DOHH2 (cell line): ENCODE measurements around the gene PRPF4.

Experiments used
- EZH2phosphoT487 ChIP-seq: fragments of 200-600 bp; sonication (generic); IDR thresholded peaks from 2 replicates; pipeline ENCODE4 v1.6.1; 2017; ENCODE audit warnings: borderline replicate concordance, mild to moderate bottlenecking, antibody characterized with exemption, low read length, moderate library complexity, mixed read lengths
- TF ChIP-seq, protein P1 (sequence below): fragments of 200-600 bp; sonication (generic); IDR thresholded peaks from one replicate; pipeline ENCODE4 v1.5.1; 2014; ENCODE audit warnings: antibody characterized with exemption, mild to moderate bottlenecking, low read depth, low read length; ENCODE audit not compliant: poor library complexity, severe bottlenecking

DNA sequence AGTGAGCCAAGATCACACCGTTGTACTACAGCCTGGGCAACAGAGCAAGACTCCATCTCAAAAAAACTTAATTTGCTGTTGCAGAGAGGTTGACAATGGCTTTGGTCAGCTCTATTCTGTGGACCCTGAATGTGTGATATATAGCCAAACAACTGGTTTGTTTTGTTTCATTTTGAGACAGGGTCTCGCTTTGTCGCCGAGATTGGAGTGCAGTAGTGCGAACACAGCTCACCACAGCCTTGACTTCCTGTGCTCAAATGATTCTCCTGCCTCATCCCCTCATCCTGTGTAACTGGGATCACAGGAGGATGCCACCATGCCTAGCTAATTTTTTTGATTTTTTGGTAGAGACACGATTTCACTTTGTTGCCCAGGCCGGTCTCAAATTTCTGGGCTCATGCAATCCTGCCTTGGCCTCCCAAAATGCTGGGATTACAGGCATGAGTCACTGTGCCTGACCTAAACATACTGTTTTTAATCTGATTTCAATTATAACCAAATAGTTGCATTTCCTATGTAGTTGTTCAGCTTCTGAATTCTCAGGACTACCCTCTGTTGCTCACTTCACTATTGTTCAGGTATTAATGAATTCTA, 17.9 kb downstream of the PRPF4 start:
- TF ChIP-seq, protein P1, sequence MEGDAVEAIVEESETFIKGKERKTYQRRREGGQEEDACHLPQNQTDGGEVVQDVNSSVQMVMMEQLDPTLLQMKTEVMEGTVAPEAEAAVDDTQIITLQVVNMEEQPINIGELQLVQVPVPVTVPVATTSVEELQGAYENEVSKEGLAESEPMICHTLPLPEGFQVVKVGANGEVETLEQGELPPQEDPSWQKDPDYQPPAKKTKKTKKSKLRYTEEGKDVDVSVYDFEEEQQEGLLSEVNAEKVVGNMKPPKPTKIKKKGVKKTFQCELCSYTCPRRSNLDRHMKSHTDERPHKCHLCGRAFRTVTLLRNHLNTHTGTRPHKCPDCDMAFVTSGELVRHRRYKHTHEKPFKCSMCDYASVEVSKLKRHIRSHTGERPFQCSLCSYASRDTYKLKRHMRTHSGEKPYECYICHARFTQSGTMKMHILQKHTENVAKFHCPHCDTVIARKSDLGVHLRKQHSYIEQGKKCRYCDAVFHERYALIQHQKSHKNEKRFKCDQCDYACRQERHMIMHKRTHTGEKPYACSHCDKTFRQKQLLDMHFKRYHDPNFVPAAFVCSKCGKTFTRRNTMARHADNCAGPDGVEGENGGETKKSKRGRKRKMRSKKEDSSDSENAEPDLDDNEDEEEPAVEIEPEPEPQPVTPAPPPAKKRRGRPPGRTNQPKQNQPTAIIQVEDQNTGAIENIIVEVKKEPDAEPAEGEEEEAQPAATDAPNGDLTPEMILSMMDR = no peak
- no peak for TF ChIP-seq EZH2phosphoT487
